GM18498 (cell line): ENCODE results near the gene RAD54L2.
"Not testable (repeated sequence)": the region's sequence is repeated elsewhere in the genome, so short reads cannot be mapped to it uniquely, and the experiment has no call there.

Experiments
- ATAC-seq: cut with Tn5 transposase; IDR thresholded peaks from one replicate; pipeline ENCODE4 v1.9.1; 2021; ENCODE audit warnings: mild to moderate bottlenecking, moderate library complexity; ENCODE audit not compliant: unreplicated experiment

RAD54L2 gene

DNA sequence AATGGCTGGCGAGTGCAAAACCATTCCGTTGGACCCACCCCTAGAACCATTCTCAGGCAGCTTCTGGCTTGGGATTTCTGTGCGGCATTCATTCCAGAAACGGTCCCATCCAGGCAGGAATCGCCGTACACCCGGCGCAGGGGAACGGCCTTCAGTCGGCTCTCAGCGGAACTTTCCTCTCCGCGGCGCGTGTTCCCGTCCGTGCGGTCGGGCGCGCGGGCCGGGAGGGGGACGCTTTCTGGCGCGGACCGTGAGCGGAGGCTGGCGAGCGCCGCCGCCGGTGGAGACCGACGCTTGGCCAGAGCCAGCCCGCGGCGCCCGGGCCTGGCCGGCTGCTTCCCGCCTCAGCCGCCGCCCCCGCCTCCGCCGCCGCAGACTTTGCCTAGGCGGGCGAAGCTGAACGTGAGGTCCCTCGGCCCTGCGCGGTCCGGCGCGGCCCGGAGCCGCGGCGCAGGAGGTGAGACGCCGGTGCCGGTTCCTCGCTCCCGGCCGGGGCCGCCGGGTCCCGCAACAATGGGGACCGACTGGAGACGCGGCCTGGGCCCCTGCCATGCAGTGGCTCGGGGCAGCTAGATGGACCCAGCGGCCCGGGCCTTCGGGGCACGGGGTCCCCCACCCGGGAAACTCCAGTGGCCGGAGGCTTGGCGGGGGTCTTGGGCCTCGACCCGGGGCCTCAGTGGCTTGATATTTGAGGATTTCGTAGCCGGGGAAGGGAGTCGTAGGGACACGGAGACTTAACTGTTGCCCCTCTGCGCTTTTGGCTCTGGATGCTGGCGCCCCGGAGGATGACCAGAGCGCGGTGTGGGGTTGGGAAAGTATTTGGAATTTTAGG lies at the start of gene RAD54L2:
RAD54L2 (plus strand) TSS at position 261 of the 832 bp plus-strand sequence. CDS start 51,702 bp downstream, outside the sequence.
- peak; percentile 88 for ATAC-seq

DNA sequence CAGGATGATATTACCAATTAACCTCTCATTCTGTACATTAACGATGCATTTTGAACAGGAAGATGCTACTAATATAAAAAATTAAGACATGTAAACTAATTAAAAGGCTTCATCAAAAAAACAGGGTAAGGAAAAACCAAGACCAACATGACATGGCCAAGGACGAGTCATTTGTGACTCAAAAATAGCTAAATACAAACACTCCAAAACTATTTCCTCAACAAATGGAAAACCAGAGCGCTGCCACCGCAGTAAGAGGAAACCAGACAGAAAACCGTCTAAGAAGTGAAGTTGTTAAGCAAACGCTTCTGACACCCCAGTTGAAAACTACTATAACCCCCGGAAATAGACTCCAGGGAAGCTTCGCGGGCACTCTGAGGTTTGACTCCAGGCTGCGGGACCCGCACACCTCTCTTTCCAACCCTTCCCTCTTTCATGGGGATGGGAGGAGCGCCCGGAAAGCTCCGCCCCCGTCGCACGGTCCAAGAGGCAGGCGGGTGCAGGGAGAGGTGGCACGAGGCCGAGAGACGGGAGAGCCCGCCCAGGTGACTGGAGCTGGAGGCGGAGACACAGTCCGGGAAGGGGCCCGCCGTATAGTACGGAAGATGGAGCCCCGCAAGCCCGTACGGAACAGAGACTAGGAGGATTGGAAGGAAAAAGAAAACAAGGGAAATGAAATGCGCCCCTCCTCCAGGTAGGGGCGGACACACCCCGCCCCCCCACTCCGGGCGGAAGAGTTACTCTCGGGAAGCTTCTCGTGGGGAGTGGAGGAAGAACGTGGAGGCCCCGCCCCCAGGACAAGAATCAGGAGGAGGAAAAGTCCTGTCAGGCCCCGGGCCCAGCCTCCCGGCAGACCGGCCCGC lies 39.4 kb upstream of the RAD54L2 start:
- peak; percentile 59 for ATAC-seq

- no peak for ATAC-seq
Observed at GRCh38 chr3:51500632-51501131, 37.8 kb upstream of the RAD54L2 start.

GRCh38 chr3:51501833-51502561 lies 36.5 kb upstream of the RAD54L2 start:
- ATAC-seq = no peak

DNA sequence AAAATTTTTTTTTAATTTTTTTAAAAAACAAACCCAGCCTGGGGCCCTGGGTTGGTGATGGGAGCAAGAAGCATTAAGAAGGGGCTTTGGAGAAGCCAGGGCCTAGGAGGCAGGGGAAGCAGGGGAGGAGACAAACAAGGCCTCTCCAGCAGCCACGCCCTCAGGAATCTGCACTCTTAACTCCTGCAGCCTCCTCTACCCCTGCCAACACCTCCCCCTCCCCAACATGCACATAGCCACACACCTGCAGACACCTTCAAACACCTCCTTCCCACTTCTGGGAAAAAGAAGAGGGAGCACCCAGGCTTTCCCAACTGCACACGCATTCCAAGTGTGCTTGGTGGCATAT lies 36.0 kb upstream of the RAD54L2 start:
- no peak for ATAC-seq

GRCh38 chr3:51503007-51503406 lies 35.5 kb upstream of the RAD54L2 start:
- no peak for ATAC-seq

DNA sequence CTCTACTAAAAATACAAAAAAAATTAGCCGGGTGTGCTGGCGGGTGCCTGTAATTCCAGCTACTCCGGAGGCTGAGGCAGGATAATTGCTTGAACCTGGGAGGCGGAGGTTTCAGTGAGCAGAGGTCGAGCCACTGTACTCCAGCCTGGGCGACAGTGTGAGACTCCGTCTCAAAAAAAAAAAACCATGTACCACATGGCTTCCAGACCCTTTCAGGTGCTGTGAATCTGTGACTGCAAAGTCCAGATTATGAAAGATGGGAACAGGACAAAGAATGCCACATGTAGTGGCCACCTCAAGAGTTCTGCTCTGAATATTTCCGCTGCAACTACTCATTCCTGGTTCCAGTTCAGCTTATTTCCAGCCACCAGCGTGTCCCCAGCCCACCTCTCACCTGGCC lies 30.3 kb upstream of the RAD54L2 start:
- no peak for ATAC-seq

DNA sequence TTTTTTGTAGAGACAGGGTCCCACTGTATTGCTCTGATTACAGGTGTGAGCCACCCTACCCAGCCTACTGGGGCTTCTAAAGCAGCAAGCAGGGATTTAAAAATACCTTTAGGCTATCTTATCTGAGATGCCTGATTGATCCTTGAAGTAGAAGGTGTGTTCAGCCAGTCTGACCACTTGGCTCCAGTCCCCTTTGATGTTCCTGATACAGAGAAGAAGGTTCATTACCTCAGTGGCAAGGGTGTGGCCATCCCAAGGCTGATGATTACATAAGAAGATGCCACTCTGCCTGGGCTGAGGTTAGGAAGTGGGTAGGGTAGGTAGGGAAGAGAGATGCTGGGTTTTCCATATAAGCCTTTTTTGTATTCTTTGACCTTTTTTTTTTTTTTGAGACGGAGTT lies 27.5 kb upstream of the RAD54L2 start:
- no peak for ATAC-seq

DNA sequence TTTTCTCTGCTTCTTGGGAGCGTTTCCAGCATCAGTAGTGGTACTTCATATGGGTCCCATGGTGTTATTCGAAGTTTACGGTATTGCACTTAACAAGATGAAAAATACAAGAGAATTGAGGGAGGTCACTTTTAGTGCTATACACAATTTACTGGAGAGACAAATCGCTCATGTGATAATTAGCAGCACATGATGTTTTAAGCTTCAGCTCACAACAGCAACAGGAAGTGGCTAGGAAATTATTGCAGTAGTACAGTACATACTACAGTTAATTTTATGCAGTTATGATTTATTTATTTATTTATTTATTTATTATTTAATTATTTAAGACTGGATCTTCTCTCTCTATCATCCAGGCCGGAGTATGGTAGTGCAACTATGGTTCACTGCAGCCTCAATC lies 24.3 kb upstream of the RAD54L2 start:
- ATAC-seq = no peak

GRCh38 chr3:51519848-51520247 lies 18.7 kb upstream of the RAD54L2 start:
- ATAC-seq = no peak

DNA sequence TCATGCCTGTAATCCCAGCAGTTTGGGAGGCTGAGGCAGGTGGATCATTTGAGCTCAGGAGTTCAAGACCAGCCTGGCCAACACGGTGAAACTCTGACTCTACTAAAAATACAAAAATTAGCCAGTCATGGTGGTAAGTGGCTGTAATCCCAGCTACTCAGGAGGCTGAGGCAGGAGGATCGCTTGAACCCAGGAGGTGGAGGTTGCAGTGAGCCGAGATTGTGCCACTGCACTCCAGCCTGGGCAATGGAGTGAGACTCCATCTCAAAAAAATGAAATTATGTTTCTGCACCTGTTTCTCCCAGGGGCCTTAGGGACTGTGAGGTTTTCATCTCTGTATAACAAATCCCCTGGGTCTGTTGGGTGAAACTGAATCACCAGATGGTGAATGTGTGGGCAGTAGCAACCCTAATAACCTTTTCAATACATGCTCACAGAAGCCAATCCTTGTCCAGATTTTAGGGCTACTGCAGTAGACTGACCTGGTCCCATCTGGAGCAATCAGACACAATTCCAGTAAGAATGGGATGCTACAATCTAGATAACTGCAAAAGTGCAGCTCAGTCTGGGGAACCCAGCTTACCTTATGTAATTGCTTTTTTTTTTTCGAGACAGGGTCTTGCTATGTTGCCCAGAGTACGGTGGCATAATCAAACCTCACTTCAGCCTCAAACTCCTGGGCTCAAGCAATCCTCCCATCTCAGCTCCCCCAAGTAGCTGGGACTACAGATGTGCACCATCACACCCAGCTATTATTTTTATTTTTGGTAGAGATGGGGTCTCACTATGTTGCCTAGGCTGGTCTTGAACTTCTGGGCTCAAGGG lies 17.4 kb upstream of the RAD54L2 start:
- peak; percentile 79 for ATAC-seq

GRCh38 chr3:51522273-51522962 lies 16.1 kb upstream of the RAD54L2 start:
- ATAC-seq = no peak

DNA sequence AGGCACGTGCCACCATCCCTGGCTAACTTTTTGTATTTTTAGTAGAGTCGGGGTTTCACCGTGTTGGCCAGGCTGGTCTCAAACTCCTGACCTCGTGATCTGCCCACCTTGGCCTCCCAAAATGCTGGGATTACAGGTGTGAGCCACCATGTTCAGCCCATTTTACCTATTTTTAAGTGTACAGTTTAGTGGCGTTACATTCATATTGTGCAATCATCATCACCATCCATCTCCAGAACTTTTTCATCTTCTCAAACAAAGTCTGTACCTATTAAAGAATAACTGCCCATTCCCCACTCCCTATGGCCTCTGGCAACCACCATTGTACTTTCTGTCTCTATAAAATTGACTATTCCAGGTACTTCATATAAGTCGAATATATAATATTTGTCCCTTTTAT lies 13.6 kb upstream of the RAD54L2 start:
- not testable (repeated sequence) for ATAC-seq

DNA sequence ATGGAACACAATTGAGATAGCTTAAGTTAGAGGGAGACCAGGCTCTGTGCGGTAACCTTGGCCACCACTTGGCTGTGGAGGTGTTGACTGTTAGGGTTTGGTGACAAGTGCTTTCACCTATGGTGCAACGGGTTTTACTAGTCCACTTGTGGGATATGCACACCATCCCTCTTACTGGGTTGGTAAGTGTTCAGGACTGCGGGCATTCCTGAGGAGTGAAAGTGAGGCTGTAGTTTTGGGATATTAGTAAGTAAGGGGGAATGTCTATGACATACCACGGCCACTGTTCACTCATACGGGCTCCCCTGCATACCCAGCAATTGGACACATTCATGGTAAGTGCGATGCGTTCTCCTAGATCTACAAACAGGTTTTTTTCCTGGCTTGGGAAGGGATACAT lies 8.0 kb upstream of the RAD54L2 start:
- no peak for ATAC-seq

- ATAC-seq = no peak
Observed at GRCh38 chr3:51535146-51536019, 3.1 kb upstream of the RAD54L2 start.

DNA sequence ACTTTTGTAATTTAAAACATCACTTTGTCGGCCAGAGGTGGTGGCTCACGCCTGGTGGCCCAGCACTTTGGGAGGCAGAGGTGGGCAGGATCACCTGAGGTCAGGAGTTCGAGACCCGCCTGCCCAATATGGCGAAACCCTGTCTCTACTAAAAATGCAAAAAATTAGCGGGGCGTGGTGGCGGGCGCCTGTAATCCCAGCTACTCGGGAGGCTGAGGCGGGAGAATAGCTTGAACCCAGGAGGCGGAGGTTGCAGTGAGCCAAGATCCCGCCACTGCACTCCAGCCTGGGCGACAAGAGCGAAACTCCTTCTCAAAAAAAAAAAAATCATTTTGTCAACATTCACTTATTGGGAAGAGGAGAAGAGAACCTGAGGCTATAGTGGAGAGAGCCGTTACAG lies 888 bp upstream of the RAD54L2 start:
- ATAC-seq = not testable (repeated sequence)

DNA sequence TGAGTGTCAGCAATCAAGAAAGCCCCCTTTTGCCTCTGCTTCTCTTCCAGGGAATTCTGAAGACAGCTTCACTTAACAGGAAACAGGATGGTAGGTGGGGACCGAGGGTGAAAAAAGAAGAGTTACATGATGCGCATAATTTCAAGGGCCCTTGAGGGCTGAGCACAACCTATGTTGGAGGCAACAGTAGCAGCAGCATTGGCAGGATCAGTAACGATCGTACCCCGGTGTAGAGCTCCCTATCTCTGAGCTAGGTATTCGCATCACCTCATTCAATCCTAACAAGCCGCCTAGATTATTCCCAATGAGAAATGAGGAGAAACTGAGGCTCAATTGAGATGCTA lies 432 bp upstream of the RAD54L2 start:
- peak; percentile 4 for ATAC-seq

GRCh38 chr3:51539291-51539941 lies 897 bp downstream of the RAD54L2 start:
- peak; percentile 10 for ATAC-seq
